Central memory CD4-positive, alpha-beta T cell (primary cell): Measurements from ENCODE around the gene PLXNC1.
A peak's percentile ranks its signal among the peaks of the same experiment; 100 is the strongest.

Source experiments
- DNase-seq: peaks from one replicate; pipeline ENCODE4 v3.0.0; 2022

The PLXNC1 gene

GRCh38 chr12:94267921-94268471 is 119.6 kb downstream of the PLXNC1 start:
- DNase-seq: no peak

- no peak for DNase-seq
Observed at GRCh38 chr12:94269316-94269999, 121.1 kb downstream of the PLXNC1 start.

- no peak for DNase-seq
Observed at GRCh38 chr12:94271351-94271750, 123.0 kb downstream of the PLXNC1 start.

- no peak for DNase-seq
Observed at GRCh38 chr12:94272280-94272679, 123.9 kb downstream of the PLXNC1 start.

GRCh38 chr12:94273272-94273671 is 124.9 kb downstream of the PLXNC1 start:
- DNase-seq: no peak

GRCh38 chr12:94276725-94277124 is 128.3 kb downstream of the PLXNC1 start:
- DNase-seq: no peak

- no peak for DNase-seq
Observed at GRCh38 chr12:94277426-94278000, 129.1 kb downstream of the PLXNC1 start.

- no peak for DNase-seq
Observed at GRCh38 chr12:94280063-94280462, 131.7 kb downstream of the PLXNC1 start.

- peak; percentile 64 for DNase-seq
Observed at GRCh38 chr12:94282675-94283074, 134.3 kb downstream of the PLXNC1 start.

GRCh38 chr12:94284046-94284445 is 135.7 kb downstream of the PLXNC1 start:
- no peak for DNase-seq

- no peak for DNase-seq
Observed at GRCh38 chr12:94284859-94285258, 136.5 kb downstream of the PLXNC1 start.

GRCh38 chr12:94285943-94286582 is 137.7 kb downstream of the PLXNC1 start:
- DNase-seq: no peak

- no peak for DNase-seq
Observed at GRCh38 chr12:94286583-94287244, 138.3 kb downstream of the PLXNC1 start.

- no peak for DNase-seq
Observed at GRCh38 chr12:94287245-94287628, 138.9 kb downstream of the PLXNC1 start.

GRCh38 chr12:94289461-94290312 is 141.3 kb downstream of the PLXNC1 start:
- no peak for DNase-seq

- no peak for DNase-seq
Observed at GRCh38 chr12:94290353-94290752, 142.0 kb downstream of the PLXNC1 start.

- no peak for DNase-seq
Observed at GRCh38 chr12:94297096-94297699, 148.8 kb downstream of the PLXNC1 start.

- no peak for DNase-seq
Observed at GRCh38 chr12:94297876-94298505, 149.6 kb downstream of the PLXNC1 start.

- no peak for DNase-seq
Observed at GRCh38 chr12:94299846-94300245, 151.5 kb downstream of the PLXNC1 start.

- no peak for DNase-seq
Observed at GRCh38 chr12:94304012-94304411, 155.6 kb downstream of the PLXNC1 start.

- DNase-seq: no peak
Observed at GRCh38 chr12:94304566-94305061, 156.2 kb downstream of the PLXNC1 start.
